OCI-LY3 (cell line): ENCODE measurements around the gene HSPA2.

Experiments used
- CTCF ChIP-seq: fragments of 200-600, 300-600 bp; sonication (generic); IDR thresholded peaks from 2 replicates; pipeline ENCODE4 v1.5.1; 2014; ENCODE audit warnings: antibody characterized with exemption, low read length, low read depth
- EZH2phosphoT487 ChIP-seq: fragments of 200-600 bp; shearing (Covaris generic); IDR thresholded peaks from 2 replicates; pipeline ENCODE4 v1.6.1; 2018; ENCODE audit warnings: antibody characterized with exemption, mixed run types, low read depth

- TF ChIP-seq CTCF (no peak), EZH2phosphoT487 (no peak)
Observed at GRCh38 chr14:64541972-64542835, 1.7 kb downstream of the HSPA2 start.
